Stimulated activated CD8-positive, alpha-beta memory T cell treated with anti-CD3 and anti-CD28 coated beads, Interleukin-12 subunit alpha, Interleukin-12 subunit beta, amount 100 ng/mL, for 4 hours (primary cell): Measurements from ENCODE around the gene FAM72C.
"Not testable (repeated sequence)": the region's sequence is repeated elsewhere in the genome, so short reads cannot be mapped to it uniquely, and the experiment has no call there.

Experiments
- DNase-seq: peaks from one replicate; pipeline ENCODE4 v3.0.0-alpha.2; 2020; ENCODE audit warnings: low read depth

Gene FAM72C

GRCh38 chr1:143984721-143985473 is 13.1 kb upstream of the FAM72C start:
- DNase-seq, result not testable (repeated sequence)

GRCh38 chr1:143974416-143974815 is 2.6 kb upstream of the FAM72C start:
- not testable (repeated sequence) for DNase-seq

GRCh38 chr1:143973876-143974414 is 2.2 kb upstream of the FAM72C start:
- DNase-seq, result not testable (repeated sequence)

GRCh38 chr1:143972753-143973326 is 1.1 kb upstream of the FAM72C start:
- not testable (repeated sequence) for DNase-seq

GRCh38 chr1:143965860-143966259 is 5.9 kb downstream of the FAM72C start:
- DNase-seq, result not testable (repeated sequence)

GRCh38 chr1:143964294-143964693 is 7.5 kb downstream of the FAM72C start:
- DNase-seq, result not testable (repeated sequence)

GRCh38 chr1:143955930-143956329 is 15.9 kb downstream of the FAM72C start:
- not testable (repeated sequence) for DNase-seq

GRCh38 chr1:143952913-143953312 is 18.9 kb downstream of the FAM72C start:
- not testable (repeated sequence) for DNase-seq

GRCh38 chr1:143951485-143952391 is 20.0 kb downstream of the FAM72C start:
- not testable (repeated sequence) for DNase-seq

- not testable (repeated sequence) for DNase-seq
Observed at GRCh38 chr1:143947749-143948148, 24.0 kb downstream of the FAM72C start.

- not testable (repeated sequence) for DNase-seq
Observed at GRCh38 chr1:143945253-143945652, 26.5 kb downstream of the FAM72C start.

GRCh38 chr1:143944576-143945240 is 27.1 kb downstream of the FAM72C start:
- not testable (repeated sequence) for DNase-seq

GRCh38 chr1:143943319-143943978 is 28.3 kb downstream of the FAM72C start:
- DNase-seq, result not testable (repeated sequence)

- not testable (repeated sequence) for DNase-seq
Observed at GRCh38 chr1:143942238-143942860, 29.4 kb downstream of the FAM72C start.

- not testable (repeated sequence) for DNase-seq
Observed at GRCh38 chr1:143939666-143940065, 32.1 kb downstream of the FAM72C start.

- DNase-seq, result not testable (repeated sequence)
Observed at GRCh38 chr1:143938922-143939321, 32.9 kb downstream of the FAM72C start.

- not testable (repeated sequence) for DNase-seq
Observed at GRCh38 chr1:143936457-143937115, 35.2 kb downstream of the FAM72C start.

- not testable (repeated sequence) for DNase-seq
Observed at GRCh38 chr1:143919127-143919526, 52.7 kb downstream of the FAM72C start.

- DNase-seq, result not testable (repeated sequence)
Observed at GRCh38 chr1:143918552-143918951, 53.2 kb downstream of the FAM72C start.

GRCh38 chr1:143913705-143914104 is 58.1 kb downstream of the FAM72C start:
- not testable (repeated sequence) for DNase-seq
